GM19099 (cell line): ENCODE measurements around the gene TAMM41.

Source experiments
- POLR2A ChIP-seq: IDR thresholded peaks from 3 replicates; pipeline ENCODE4 v1.6.1; 2011; ENCODE audit warnings: low read depth; ENCODE audit not compliant: insufficient read length; ENCODE audit errors: extremely low read depth

Gene TAMM41

GRCh38 chr3:11779626-11780025 lies 67.1 kb downstream of the TAMM41 start:
- TF ChIP-seq POLR2A: no peak

- TF ChIP-seq POLR2A: no peak
Measured at GRCh38 chr3:11778248-11778647, 68.4 kb downstream of the TAMM41 start.

GRCh38 chr3:11776346-11776745 lies 70.3 kb downstream of the TAMM41 start:
- TF ChIP-seq POLR2A: no peak

- TF ChIP-seq POLR2A: no peak
Measured at GRCh38 chr3:11775493-11775892, 71.2 kb downstream of the TAMM41 start.

- TF ChIP-seq POLR2A: no peak
Measured at GRCh38 chr3:11774296-11774877, 72.3 kb downstream of the TAMM41 start.

GRCh38 chr3:11770477-11771391 lies 76.0 kb downstream of the TAMM41 start:
- no peak for TF ChIP-seq POLR2A

GRCh38 chr3:11769704-11770476 lies 76.8 kb downstream of the TAMM41 start:
- TF ChIP-seq POLR2A: no peak

GRCh38 chr3:11768604-11769003 lies 78.1 kb downstream of the TAMM41 start:
- no peak for TF ChIP-seq POLR2A

- TF ChIP-seq POLR2A: no peak
Measured at GRCh38 chr3:11764931-11765363, 81.7 kb downstream of the TAMM41 start.

GRCh38 chr3:11759996-11760395 lies 86.7 kb downstream of the TAMM41 start:
- no peak for TF ChIP-seq POLR2A

GRCh38 chr3:11757929-11758328 lies 88.8 kb downstream of the TAMM41 start:
- no peak for TF ChIP-seq POLR2A

- no peak for TF ChIP-seq POLR2A
Measured at GRCh38 chr3:11757441-11757875, 89.2 kb downstream of the TAMM41 start.

- no peak for TF ChIP-seq POLR2A
Measured at GRCh38 chr3:11755276-11755675, 91.4 kb downstream of the TAMM41 start.
